Stimulated activated CD4-positive, alpha-beta T cell treated with anti-CD3 and anti-CD28 coated beads, Interleukin-12 subunit alpha, Interleukin-12 subunit beta, amount 100 ng/mL, for 24 hours (primary cell): ENCODE data around the gene CHAMP1.
"Not testable (repeated sequence)": the region's sequence is repeated elsewhere in the genome, so short reads cannot be mapped to it uniquely, and the experiment has no call there.

Experiments
- DNase-seq, 2 experiments: peaks; one replicate each; pipeline ENCODE4 v3.0.0-alpha.2; 2020; ENCODE audit warnings: low read depth in 2 of 2

The CHAMP1 gene

GRCh38 chr13:114299604-114300305 is 14.5 kb upstream of the CHAMP1 start:
- no peak for DNase-seq

- DNase-seq = no peak
These were observed 10.5 kb upstream of the CHAMP1 start for GRCh38 chr13:114303700-114304327.

GRCh38 chr13:114304346-114305034 is 9.8 kb upstream of the CHAMP1 start:
- DNase-seq = no peak

GRCh38 chr13:114309086-114309485 is 5.2 kb upstream of the CHAMP1 start:
- no peak for DNase-seq

GRCh38 chr13:114309806-114310410 is 4.4 kb upstream of the CHAMP1 start:
- no peak for DNase-seq

- no peak for DNase-seq
These were observed 3.3 kb upstream of the CHAMP1 start for GRCh38 chr13:114310956-114311355.

- DNase-seq = no peak
These were observed 2.9 kb upstream of the CHAMP1 start for GRCh38 chr13:114311387-114311786.

- no peak for DNase-seq
These were observed 2.4 kb upstream of the CHAMP1 start for GRCh38 chr13:114311908-114312307.

- DNase-seq = peak in 1 of 2 experiments; percentile 23
These were observed 1.0 kb upstream of the CHAMP1 start for GRCh38 chr13:114313061-114313860.

- DNase-seq = no peak
These were observed 927 bp downstream of the CHAMP1 start for GRCh38 chr13:114315074-114315785.

GRCh38 chr13:114318624-114319023 is 4.3 kb downstream of the CHAMP1 start:
- no peak for DNase-seq

- DNase-seq = no peak
These were observed 5.2 kb downstream of the CHAMP1 start for GRCh38 chr13:114319441-114319913.

GRCh38 chr13:114320065-114320464 is 5.8 kb downstream of the CHAMP1 start:
- DNase-seq = no peak

GRCh38 chr13:114321256-114321655 is 7.0 kb downstream of the CHAMP1 start:
- DNase-seq = no peak

GRCh38 chr13:114323349-114323748 is 9.0 kb downstream of the CHAMP1 start:
- no peak for DNase-seq

GRCh38 chr13:114324334-114324733 is 10.0 kb downstream of the CHAMP1 start:
- DNase-seq = no peak

GRCh38 chr13:114325729-114326128 is 11.4 kb downstream of the CHAMP1 start:
- DNase-seq = no peak

GRCh38 chr13:114328034-114328433 is 13.7 kb downstream of the CHAMP1 start:
- no peak for DNase-seq

- DNase-seq = no peak
These were observed 14.3 kb downstream of the CHAMP1 start for GRCh38 chr13:114328595-114328994.

- DNase-seq = no peak
These were observed 15.8 kb downstream of the CHAMP1 start for GRCh38 chr13:114330086-114330485.

- DNase-seq = not testable (repeated sequence)
These were observed 19.6 kb downstream of the CHAMP1 start for GRCh38 chr13:114333881-114334280.
